RWPE1 (cell line): ENCODE results near the gene LDHB.

Experiments
- CTCF ChIA-PET: fragments of 350-600 bp; sonication (Branson Sonifier 250); formaldehyde crosslinking; extraction: SDS; loops from one replicate; lab custom pipeline; 2021; lab: Yijun Ruan, JAX
- POLR2A ChIA-PET: fragments of 400-600 bp; formaldehyde crosslinking; extraction: SDS; loops from one replicate; lab custom pipeline; 2020; ENCODE audit warnings: antibody characterized with exemption; ENCODE audit not compliant: low non-redundant PET; lab: Yijun Ruan, JAX
- DNase-seq: peaks from one replicate; pipeline ENCODE4 v3.0.0; 2012; ENCODE audit warnings: low spot score
- H3K27ac ChIP-seq: fragments of 450-650 bp; 2 replicates; pipeline ENCODE4 v1.5.1; 2017
- TF ChIP-seq, protein P1 (sequence below): fragments of 450-650 bp; conservative IDR thresholded peaks from 2 replicates; pipeline ENCODE4 v1.5.1; 2017; ENCODE audit warnings: low read depth, mild to moderate bottlenecking

LDHB gene

DNA sequence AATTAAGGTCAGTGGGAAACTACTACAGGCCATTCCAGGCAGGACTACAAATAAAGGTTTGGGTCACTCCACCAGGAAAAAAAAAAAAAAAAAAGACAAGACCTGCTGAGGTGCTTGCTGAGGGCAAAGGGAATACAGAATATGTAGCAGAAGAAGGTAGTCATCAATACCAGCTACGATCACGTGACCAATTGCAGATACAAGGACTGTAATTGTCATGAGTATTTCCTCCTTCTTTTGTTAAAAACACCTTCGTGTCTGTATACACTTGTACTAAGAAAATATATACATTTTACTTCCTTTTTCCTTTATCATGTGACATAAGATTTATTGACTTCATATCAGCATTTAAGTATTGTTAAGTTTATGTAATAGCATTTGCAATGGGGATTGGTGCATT is 72.2 kb downstream of the LDHB start:
- DNase-seq = no peak
- H3K27ac ChIP-seq = no peak overlapping the region
- POLR2A ChIA-PET = no interaction called here
- TF ChIP-seq, protein P1, sequence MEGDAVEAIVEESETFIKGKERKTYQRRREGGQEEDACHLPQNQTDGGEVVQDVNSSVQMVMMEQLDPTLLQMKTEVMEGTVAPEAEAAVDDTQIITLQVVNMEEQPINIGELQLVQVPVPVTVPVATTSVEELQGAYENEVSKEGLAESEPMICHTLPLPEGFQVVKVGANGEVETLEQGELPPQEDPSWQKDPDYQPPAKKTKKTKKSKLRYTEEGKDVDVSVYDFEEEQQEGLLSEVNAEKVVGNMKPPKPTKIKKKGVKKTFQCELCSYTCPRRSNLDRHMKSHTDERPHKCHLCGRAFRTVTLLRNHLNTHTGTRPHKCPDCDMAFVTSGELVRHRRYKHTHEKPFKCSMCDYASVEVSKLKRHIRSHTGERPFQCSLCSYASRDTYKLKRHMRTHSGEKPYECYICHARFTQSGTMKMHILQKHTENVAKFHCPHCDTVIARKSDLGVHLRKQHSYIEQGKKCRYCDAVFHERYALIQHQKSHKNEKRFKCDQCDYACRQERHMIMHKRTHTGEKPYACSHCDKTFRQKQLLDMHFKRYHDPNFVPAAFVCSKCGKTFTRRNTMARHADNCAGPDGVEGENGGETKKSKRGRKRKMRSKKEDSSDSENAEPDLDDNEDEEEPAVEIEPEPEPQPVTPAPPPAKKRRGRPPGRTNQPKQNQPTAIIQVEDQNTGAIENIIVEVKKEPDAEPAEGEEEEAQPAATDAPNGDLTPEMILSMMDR = no peak
- CTCF ChIA-PET = interaction anchor here (0.6 kb wide), 1 partner anchor 360 kb away, joined by 5 read pairs; no protein-coding TSS in a partner anchor
